ENCODE measurements around the gene ABCC1.

DNA sequence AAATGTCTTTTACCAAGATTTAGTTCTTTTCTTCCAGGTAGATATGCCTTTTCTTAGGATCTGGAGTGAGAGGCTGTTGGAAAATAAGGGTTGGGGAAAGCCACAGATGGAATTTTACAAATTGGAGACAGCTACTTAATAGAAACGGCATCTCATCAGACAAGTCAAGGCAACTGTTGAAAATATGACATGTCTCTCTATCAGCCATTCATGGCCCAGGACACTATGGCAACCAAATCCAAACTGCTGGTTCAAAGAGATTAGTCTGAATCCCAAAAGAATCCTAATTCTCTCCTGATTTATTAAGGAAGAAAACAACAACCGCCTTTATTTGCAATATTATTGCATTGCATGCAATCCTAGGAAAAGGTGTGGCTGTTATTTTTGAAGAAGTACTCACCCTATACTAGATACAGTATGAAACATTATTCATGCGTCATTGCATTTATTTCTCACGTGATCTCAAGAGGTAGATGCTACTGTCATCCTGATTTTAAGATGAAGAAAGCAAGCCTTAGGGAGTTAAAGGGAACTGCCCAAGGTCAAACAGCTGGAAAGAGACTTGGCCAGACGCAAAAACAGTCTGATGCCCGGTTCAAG lies 48.4 kb upstream of the ABCC1 start:
- TF ChIP-seq, protein P1, sequence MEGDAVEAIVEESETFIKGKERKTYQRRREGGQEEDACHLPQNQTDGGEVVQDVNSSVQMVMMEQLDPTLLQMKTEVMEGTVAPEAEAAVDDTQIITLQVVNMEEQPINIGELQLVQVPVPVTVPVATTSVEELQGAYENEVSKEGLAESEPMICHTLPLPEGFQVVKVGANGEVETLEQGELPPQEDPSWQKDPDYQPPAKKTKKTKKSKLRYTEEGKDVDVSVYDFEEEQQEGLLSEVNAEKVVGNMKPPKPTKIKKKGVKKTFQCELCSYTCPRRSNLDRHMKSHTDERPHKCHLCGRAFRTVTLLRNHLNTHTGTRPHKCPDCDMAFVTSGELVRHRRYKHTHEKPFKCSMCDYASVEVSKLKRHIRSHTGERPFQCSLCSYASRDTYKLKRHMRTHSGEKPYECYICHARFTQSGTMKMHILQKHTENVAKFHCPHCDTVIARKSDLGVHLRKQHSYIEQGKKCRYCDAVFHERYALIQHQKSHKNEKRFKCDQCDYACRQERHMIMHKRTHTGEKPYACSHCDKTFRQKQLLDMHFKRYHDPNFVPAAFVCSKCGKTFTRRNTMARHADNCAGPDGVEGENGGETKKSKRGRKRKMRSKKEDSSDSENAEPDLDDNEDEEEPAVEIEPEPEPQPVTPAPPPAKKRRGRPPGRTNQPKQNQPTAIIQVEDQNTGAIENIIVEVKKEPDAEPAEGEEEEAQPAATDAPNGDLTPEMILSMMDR (IDR thresholded peaks at IDR 0.05; ENCODE audit: low read depth, low read length) = no peak
- no peak for TF ChIP-seq EZH2phosphoT487 (IDR thresholded peaks at IDR 0.05; ENCODE audit: low read depth)
